GM18868 (cell line): ENCODE results near the gene GREB1.

Experiments used
- ATAC-seq: cut with Tn5 transposase; IDR thresholded peaks from one replicate; pipeline ENCODE4 v1.9.1; 2021; ENCODE audit warnings: mild to moderate bottlenecking, moderate library complexity; ENCODE audit not compliant: unreplicated experiment

GREB1 gene

DNA sequence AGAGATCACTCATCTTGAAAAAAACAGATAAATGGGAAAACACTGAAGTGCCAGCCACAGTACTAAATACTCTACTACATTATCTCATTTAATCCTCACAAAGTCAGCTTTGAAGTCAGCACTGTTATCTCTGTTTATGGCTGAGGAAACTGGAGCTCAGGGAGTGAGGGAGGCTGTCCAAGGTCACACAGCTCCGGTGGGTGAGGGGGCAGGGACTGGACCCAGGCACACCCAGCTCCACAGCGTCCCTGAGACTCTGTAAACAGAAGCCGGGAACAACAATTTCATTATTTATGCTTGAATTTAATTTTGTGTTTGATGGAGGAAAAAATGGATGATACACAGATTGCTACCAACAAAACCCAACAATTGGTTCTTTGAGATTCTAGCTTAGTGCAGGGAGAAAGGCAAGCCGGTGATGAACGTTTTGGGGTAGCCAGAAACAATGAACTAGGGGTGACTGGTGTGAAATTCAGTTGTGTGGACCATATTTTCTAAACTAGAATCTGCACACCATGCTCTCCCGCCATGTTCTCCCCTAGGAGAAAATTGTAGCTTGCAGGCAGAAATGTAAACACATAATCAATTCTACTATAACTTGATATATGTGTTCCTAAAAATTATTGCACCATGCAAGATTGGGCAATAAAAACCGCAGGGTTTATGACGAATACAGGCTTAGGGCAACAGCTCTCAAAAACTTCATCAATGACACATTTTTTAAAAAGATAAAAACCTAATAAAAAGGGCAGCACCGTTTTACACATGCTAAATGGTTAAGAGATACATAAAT is at the start of gene GREB1:
Gene GREB1 (plus strand): TSS at position 768 of the 793 bp plus-strand sequence. CDS start 22,570 bp downstream, outside the sequence.
- ATAC-seq = no peak

- ATAC-seq = no peak
These were observed 45.0 kb upstream of the GREB1 start for GRCh38 chr2:11488809-11489208.

- no peak for ATAC-seq
These were observed 43.7 kb upstream of the GREB1 start for GRCh38 chr2:11490194-11490593.

GRCh38 chr2:11491348-11491933 is 42.4 kb upstream of the GREB1 start:
- ATAC-seq = no peak

- no peak for ATAC-seq
These were observed 41.6 kb upstream of the GREB1 start for GRCh38 chr2:11492244-11492643.

DNA sequence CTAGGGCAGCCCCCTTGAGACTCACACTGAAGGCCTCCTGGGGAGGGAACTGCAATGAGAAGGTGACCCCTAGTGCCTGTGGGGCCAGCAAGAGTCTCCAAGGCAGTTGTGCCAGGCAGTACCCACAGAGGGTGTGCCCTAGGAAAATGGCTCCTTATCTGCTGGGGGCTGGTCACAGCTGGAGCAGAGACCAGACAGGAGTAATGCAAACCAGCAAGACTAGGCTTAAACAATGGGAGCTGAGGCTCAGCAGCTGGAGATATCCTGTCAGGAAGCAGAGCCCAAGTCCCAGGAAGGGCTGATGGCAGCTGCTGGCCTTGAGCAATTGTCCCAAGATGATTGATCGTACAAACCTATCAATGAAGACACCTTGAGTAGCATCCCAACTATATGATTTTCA is 41.1 kb upstream of the GREB1 start:
- no peak for ATAC-seq

- no peak for ATAC-seq
These were observed 40.6 kb upstream of the GREB1 start for GRCh38 chr2:11493282-11493681.

- no peak for ATAC-seq
These were observed 39.5 kb upstream of the GREB1 start for GRCh38 chr2:11494310-11494709.

DNA sequence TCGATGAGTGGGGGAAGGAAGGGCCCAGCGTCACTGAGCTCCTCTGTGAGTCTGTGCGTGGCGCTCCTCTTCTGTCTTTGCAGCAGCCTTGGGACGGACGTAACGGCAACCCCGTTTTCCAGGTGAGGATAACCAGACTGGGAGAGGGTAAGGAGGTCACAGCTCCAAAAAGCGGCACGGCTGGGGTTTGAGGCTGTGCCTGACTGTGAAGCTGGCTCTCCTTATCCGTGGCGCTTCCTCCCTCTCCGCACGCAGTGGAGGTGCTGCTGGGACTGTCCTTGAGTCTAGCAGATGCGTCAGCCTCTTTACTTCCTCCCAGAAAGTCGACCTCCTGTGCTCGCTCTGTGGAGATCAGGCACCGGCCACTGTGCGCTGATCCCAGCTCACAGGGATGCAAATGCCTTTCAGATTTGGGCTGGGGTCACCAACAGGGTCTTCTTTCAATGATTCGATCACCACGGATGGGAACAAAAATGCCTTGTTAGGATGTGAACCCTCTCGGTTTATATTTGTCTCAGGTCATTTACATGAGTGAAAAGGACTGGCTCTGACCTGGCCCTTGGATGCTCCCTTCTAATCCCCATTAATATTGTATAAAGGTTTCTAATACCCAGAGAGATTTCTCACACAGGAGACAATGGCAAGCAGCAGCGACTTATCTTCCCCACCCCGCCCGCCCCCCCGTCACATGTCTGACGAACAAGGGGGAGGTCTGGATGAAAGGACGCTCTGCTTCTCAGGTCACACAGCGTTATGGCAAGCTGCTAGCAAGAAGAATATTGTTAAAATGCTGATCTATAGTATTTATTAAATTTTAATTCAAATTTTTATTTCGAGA is 37.8 kb upstream of the GREB1 start:
- no peak for ATAC-seq

DNA sequence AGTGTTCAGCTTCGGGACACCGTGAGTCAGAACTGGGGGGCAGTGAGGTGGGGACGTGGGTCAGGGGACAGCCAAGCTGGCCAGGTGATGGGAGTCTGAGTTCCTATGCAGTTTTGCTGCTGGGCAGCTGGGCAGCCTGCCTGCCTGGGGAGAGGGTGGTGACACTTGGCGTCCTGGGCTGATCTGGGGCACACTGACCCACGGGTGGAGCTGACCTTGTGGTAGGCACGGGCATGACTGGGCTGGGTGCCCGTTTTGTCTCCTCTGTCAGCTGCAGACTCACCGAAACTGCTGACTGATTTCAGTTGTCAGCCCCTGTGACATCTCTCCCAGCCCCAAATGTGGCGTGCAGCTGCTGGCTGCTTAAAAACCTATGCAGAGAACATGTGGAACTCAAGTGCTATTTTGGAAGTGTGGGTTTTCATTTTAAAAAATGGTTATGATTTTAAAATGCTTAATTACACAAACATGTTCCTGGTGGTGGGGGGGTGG is 35.3 kb upstream of the GREB1 start:
- ATAC-seq = peak; percentile 93

DNA sequence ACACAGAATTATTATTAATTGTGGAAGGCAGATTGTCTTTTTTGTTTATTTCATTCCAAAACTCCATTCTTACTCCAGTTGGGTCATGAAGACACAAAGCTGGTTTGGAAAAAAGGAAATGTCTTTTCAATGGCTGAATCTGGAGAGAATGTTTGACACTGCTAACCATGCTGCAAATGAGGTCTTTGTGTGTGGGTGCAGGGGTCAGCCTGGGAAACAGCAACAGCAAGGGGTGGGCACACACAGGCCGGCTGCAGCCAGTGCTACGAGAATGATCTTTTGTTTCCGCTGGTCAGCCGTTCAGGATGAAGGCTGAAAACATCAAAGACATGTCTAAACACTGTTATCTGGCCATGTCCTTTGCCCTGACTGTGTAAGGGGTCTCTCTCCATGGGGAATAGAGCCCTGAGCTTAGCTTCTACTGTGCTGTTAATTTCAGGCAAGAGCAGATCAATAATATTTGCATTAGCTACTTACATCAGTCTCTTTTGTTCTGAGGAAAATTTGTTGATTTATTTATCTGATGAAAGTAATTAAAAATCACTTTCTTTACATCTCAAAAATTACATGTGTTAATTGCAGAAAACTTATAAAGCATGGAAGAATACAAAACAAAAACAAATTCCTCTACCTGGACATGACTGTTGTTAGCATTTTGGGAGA is 34.6 kb upstream of the GREB1 start:
- ATAC-seq = no peak

DNA sequence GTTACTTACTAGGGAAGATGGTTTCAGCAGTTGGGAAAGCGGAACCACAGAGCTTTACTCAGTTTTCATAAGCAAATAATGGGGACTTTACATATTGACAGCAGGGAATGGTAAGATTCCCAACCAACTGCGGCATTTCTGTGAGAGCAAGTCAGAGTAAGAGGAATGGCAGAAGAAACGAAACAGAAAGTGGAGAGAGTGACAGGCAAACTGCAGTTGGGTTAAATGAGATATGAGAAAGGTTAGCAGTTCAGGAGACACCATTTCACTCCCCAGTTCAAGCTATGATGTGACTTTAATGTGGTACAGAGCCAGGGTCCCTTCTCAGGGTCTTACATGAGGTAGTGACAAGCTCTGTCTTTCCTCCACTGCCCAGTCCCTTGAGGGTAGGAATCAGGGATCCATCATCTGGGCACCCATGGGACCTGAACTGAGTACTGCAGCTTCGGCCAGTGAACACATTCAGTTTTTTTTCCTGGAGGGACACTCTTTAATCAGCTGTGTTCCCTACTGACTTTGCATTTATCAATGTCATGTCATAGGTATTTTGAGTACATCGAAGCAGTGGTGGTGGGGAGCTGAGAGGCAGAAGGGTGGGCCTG is 33.0 kb upstream of the GREB1 start:
- no peak for ATAC-seq

GRCh38 chr2:11502740-11503292 is 31.0 kb upstream of the GREB1 start:
- no peak for ATAC-seq

GRCh38 chr2:11503354-11503927 is 30.4 kb upstream of the GREB1 start:
- ATAC-seq = no peak

DNA sequence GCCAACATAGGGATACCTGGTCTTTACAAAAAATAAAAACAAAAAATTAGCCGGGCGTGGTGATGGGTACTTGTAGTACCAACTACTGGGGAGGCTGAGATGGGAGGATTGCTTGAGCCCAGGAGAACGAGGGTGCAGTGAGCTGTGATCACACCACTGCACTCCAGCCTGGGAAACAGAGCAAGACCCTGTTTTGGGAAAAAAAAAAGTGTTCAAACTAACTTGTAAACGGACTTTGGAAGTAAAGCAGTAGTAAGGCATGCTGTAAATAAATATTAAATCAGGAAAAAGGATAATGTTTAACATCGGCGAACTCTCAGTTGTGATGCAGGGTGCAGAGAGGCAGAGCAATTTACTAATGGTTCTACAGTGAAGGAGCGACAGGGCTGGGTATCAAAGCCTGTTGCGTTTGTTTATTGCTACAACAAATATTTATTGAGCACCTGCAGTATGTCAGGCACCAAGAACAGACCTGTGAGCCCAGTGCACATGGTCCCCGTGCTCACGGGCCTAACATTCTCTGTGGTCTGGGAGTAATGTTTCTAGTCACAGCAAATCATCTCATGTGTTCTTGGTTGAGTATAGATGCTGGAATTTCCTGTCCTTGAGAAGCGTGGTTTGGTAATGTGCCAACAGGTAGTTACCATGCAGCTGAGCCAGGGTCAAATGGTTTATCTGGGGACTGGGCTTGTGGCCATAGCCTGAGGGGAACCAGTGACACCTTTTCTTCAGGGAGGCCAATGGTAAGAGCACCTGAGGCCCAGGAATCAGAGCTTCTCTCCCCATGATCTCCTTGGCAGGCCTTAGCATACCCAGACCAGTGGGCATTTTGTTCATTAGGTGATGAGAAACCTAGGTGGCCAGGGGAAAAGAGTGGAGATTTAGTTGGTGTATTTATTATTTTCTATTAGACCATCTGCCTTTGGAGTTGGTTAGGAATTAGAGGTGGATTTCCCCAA is 27.9 kb upstream of the GREB1 start:
- ATAC-seq = peak; percentile 78

DNA sequence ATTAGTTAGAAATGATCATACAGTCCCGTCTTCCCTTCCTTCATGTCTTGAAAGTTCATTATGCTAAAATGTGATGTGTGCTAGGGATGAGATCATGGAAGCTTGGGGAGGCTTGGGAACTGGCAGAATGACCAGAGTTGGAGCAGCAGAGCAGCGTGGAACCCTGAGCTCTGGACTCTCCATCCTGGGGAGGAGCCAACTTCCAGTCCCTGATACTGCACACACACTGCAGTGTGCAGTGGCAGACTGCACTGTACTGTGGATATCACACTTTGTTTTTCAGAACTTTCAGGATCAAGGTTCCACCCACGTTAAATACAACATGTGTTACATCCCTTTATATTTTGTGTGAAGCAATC is 27.3 kb upstream of the GREB1 start:
- ATAC-seq = no peak

DNA sequence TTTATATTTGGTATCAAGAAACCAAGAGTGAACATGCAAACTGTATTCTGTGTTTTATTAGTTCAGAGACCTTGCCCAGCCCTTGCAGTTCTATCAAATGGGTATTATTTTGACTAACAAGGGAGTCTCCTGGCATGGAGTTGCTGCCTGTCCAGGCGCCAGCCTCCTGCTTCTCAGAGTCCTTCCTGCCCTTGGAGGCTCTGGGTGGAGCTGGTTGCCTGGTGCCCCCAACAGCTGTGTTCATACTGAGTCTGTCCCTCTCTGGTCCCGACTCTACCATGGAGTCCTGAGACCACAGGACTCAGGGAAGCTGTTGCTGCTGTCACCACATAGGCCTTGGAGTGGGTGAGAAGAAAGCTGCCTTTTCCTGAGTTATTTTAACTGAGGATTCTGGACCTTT is 26.3 kb upstream of the GREB1 start:
- no peak for ATAC-seq

- ATAC-seq = no peak
These were observed 25.6 kb upstream of the GREB1 start for GRCh38 chr2:11508279-11508678.
